NB4 (cell line): Measurements from ENCODE around the gene PVR.

Experiments
- DNase-seq: peaks from one replicate; pipeline ENCODE4 v3.0.0; 2010; ENCODE audit warnings: low read depth
- H3K4me3 ChIP-seq: one replicate; pipeline ENCODE4 v1.5.1; 2011; ENCODE audit warnings: mild to moderate bottlenecking, low read depth, low read length, moderate library complexity
- MYC ChIP-seq: IDR thresholded peaks from 2 replicates; pipeline ENCODE4 v1.6.1; 2011; ENCODE audit warnings: low read depth, low read length
- POLR2A ChIP-seq: IDR thresholded peaks from 2 replicates; pipeline ENCODE4 v1.6.1; 2011; ENCODE audit warnings: mild to moderate bottlenecking; ENCODE audit not compliant: insufficient read length; ENCODE audit errors: extremely low read depth
- TF ChIP-seq, protein P1 (sequence below): IDR thresholded peaks from one replicate; pipeline ENCODE4 v1.5.1; 2012; ENCODE audit warnings: low read depth, low read length
- TF ChIP-seq, protein P2 (sequence below): IDR thresholded peaks from 2 replicates; pipeline ENCODE4 v1.6.1; 2011; ENCODE audit warnings: low read depth, low read length

Gene PVR

DNA sequence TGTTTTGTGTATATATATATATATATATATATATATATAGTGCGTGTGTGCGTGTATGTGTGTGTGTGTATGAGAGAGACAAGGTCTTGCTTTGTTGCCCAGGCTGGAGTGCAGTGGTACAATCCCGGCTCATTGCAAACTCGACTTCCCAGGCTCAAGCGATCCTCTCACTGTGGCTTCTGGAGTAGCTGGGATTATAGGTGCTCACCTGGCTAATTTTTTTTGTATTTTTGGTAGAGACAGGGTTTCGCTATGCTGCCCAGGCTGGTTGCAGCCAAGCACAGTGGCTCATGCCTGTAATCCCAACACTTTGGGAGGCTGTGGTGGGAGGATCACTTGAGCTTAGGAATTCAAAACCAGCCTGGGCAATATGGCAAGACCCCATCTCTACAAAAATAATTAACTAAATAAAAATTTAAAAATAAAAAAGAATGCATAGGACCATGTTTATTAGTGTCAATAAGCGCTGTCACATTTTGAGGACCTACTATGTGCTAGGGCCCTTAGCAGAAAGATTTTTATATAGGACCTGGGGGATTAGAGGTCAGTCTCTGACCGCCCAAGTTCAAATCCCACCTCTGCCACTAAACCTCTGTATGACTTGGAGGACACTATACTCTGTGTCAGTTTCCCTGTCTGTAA lies 1.8 kb downstream of the PVR start:
- no peak for DNase-seq
- H3K4me3 ChIP-seq = no peak overlapping the region

DNA sequence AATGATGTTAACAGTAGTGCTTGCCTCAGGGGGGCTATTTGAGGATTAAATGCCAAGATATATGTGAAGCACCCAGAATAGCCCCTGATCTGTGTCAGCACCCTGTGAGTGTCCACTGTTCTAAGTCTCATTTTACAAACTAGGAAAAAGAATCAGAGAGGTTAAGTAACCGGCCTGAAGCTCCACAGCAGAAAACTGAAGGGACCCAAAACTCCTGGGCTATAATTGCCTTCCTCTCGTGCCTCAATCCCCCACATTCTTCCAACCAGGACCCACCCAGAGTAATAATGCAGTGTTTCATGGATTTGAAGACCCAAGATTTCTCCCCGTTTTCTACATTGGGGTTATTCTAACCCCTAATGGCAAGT lies 2.3 kb downstream of the PVR start:
- no peak for DNase-seq
- TF ChIP-seq, protein P1, sequence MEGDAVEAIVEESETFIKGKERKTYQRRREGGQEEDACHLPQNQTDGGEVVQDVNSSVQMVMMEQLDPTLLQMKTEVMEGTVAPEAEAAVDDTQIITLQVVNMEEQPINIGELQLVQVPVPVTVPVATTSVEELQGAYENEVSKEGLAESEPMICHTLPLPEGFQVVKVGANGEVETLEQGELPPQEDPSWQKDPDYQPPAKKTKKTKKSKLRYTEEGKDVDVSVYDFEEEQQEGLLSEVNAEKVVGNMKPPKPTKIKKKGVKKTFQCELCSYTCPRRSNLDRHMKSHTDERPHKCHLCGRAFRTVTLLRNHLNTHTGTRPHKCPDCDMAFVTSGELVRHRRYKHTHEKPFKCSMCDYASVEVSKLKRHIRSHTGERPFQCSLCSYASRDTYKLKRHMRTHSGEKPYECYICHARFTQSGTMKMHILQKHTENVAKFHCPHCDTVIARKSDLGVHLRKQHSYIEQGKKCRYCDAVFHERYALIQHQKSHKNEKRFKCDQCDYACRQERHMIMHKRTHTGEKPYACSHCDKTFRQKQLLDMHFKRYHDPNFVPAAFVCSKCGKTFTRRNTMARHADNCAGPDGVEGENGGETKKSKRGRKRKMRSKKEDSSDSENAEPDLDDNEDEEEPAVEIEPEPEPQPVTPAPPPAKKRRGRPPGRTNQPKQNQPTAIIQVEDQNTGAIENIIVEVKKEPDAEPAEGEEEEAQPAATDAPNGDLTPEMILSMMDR = no peak
- no peak overlapping the region for H3K4me3 ChIP-seq

More for the DNA sequence above, 1.8 kb downstream of the PVR start:
- TF ChIP-seq, protein P1 = no peak

DNA sequence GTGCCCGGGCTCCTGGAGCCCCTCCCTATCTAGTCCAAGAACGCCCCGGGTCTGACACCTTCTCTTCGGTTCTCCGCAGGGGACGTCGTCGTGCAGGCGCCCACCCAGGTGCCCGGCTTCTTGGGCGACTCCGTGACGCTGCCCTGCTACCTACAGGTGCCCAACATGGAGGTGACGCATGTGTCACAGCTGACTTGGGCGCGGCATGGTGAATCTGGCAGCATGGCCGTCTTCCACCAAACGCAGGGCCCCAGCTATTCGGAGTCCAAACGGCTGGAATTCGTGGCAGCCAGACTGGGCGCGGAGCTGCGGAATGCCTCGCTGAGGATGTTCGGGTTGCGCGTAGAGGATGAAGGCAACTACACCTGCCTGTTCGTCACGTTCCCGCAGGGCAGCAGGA lies 3.4 kb downstream of the PVR start:
- TF ChIP-seq, protein P1 = no peak
- TF ChIP-seq POLR2A = no peak
- TF ChIP-seq, protein P2, sequence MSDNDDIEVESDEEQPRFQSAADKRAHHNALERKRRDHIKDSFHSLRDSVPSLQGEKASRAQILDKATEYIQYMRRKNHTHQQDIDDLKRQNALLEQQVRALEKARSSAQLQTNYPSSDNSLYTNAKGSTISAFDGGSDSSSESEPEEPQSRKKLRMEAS = no peak
- no peak overlapping the region for H3K4me3 ChIP-seq
- no peak for DNase-seq

DNA sequence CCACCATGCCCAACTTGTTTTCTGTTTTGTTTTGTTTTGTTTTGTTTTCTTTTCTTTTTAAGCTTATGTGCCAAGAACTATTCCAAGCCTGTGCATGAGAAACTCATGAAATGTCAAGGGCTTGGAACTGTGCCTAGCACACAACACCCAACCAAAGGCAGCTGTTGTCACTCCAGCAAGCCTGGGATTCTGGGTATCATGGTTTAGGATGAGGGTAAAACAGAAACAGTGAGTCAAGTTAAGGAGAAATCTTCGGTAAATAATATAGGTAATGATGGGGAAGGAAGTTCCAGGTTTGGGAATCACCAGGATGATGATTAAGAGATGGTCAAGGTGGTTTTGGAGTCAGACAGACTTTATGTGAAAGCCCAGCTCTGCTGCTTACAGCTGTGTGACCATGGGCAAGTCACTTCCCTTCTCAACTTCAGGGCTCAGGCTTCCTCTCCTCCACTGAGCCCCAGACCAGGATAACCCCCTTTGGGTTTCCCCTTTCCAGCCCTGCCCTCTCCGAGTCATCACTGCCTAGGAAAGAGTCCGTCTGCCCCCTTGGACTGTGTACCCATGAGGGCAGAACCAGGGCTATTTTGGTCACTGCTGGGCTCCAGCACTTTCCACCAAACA lies 5.0 kb downstream of the PVR start:
- no peak for DNase-seq
- H3K4me3 ChIP-seq = no peak overlapping the region
- TF ChIP-seq POLR2A = no peak
- TF ChIP-seq, protein P1 = no peak
- TF ChIP-seq, protein P2 = no peak
- TF ChIP-seq MYC = no peak

DNA sequence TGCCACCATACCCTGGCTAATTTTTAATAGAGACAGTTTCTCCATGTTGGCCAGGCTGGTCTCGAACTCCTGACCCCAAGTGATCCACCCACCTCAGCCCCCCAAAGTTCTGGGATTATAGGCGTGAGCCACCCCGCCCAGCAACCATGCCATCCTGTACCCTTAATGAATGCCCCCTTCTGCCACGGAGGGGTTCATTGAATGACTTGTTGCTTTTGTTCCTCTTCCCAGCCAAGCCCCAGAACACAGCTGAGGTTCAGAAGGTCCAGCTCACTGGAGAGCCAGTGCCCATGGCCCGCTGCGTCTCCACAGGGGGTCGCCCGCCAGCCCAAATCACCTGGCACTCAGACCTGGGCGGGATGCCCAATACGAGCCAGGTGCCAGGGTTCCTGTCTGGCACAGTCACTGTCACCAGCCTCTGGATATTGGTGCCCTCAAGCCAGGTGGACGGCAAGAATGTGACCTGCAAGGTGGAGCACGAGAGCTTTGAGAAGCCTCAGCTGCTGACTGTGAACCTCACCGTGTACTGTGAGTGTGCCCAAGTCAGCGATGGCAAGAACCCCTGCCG lies 6.0 kb downstream of the PVR start:
- H3K4me3 ChIP-seq = no peak overlapping the region
- TF ChIP-seq, protein P1 = no peak
- TF ChIP-seq POLR2A (no peak), MYC (no peak)
- TF ChIP-seq, protein P2 = no peak
- DNase-seq = no peak

DNA sequence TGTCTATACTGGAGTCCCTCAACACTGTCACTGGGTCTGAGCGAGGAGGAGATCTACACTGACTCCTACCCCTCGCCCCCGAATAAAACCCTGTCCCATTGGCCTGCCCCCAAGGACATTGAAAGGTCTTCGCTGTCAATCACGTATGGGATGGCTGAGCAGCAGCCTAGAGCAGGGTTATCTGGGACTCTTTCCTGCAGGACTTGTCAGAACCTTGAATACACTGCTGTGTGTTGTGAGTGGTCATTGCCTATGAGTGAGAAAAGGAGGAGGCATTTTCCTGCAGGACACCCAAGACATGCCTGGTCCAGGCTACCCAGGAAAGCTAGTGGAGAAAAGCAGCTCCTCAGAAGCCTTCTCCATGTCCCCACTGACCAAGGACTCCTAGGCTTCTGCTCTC lies 9.6 kb downstream of the PVR start:
- H3K4me3 ChIP-seq = no peak overlapping the region
- DNase-seq = no peak
- no peak for TF ChIP-seq POLR2A
- TF ChIP-seq, protein P2 = no peak
- no peak for TF ChIP-seq MYC
- TF ChIP-seq, protein P1 = no peak
